ENCODE data around the gene MED15.
"Not testable (repeated sequence)": the region's sequence is repeated elsewhere in the genome, so short reads cannot be mapped to it uniquely, and the experiment has no call there.

The MED15 gene

GRCh38 chr22:20594038-20594437, 86.6 kb downstream of the MED15 start:
- not testable (repeated sequence) for H3K27ac ChIP-seq (ENCODE audit: low read depth, low read length); H3K27me3 ChIP-seq (ENCODE audit: control insufficient read depth, insufficient read depth, low read length); H3K4me1 ChIP-seq (ENCODE audit: control insufficient read depth, insufficient read depth, low read length); H3K36me3 ChIP-seq (ENCODE audit: control insufficient read depth, insufficient read depth, low read length); H3K4me3 ChIP-seq (ENCODE audit: low read length); H3K9ac ChIP-seq (ENCODE audit: low read length)

DNA sequence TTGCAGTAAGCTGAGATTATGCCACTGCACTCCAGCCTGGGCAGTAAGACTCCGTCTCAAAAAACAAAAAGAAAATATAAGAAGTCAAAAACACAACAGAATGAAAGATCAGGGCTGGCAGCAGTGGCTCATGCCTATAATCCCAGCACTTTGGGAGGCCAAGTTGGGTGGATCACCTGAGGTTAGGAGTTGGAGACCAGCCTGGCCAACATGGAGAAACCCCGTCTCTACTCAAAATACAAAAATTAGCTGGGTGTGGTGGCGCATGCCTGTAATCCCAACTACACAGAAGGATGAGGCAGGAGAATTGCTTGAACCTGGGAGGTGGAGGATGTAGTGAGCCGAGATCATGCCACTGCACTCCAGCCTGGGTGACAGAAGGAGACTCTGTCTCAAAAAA, 87.1 kb downstream of the MED15 start:
- not testable (repeated sequence) for H3K27me3 ChIP-seq (ENCODE audit: control insufficient read depth, insufficient read depth, low read length); H3K9ac ChIP-seq (ENCODE audit: low read length); H3K36me3 ChIP-seq (ENCODE audit: control insufficient read depth, insufficient read depth, low read length)

GRCh38 chr22:20595461-20595860, 88.1 kb downstream of the MED15 start:
- no peak overlapping the region for H3K27ac ChIP-seq (ENCODE audit: low read depth, low read length)
- H3K9ac ChIP-seq (ENCODE audit: low read length), result no peak overlapping the region
- H3K27me3 ChIP-seq (ENCODE audit: control insufficient read depth, insufficient read depth, low read length), result no peaks in the 10 kb centered on the region
- no peaks in the 10 kb centered on the region for H3K36me3 ChIP-seq (ENCODE audit: control insufficient read depth, insufficient read depth, low read length)
- no peaks in the 10 kb centered on the region for H3K4me1 ChIP-seq (ENCODE audit: control insufficient read depth, insufficient read depth, low read length)
- H3K4me3 ChIP-seq (ENCODE audit: low read length), result no peak overlapping the region

More for the DNA sequence above, 87.1 kb downstream of the MED15 start:
- H3K4me3 ChIP-seq (ENCODE audit: low read length); H3K27ac ChIP-seq (ENCODE audit: low read depth, low read length); H3K4me1 ChIP-seq (ENCODE audit: control insufficient read depth, insufficient read depth, low read length): not testable (repeated sequence)

GRCh38 chr22:20599117-20599516, 91.7 kb downstream of the MED15 start:
- no peak overlapping the region for H3K4me3 ChIP-seq (ENCODE audit: low read length)
- H3K9ac ChIP-seq (ENCODE audit: low read length), result no peak overlapping the region
- H3K36me3 ChIP-seq (ENCODE audit: control insufficient read depth, insufficient read depth, low read length), result no peaks in the 10 kb centered on the region
- no peaks in the 10 kb centered on the region for H3K4me1 ChIP-seq (ENCODE audit: control insufficient read depth, insufficient read depth, low read length)
- no peaks in the 10 kb centered on the region for H3K27me3 ChIP-seq (ENCODE audit: control insufficient read depth, insufficient read depth, low read length)
- no peak overlapping the region for H3K27ac ChIP-seq (ENCODE audit: low read depth, low read length)

DNA sequence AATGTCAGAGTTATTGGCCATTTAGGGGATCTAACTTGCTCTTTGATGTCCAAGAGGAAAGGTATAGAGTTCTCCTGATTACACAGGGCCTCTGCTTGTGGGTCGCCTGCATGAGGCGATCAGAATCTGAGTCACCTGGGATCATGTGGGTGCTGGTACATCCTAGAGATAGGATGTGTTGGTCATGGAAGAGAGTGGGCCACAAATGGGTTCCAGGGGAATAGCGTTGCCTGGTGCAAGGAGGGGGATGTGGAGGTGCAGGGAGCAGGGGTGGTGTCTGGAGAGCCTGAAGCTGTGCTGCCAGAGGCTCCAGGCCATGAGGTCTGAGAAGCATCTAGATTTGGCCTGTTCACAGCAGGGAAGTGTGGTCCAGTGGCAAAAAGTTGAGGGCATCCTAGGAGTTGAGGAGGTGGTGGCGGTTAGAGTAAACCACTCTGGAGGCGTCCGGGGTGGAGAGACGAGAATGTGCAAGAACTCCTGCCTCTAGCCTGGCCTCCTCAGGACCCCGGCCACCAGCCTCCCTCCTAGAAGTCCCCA, 92.8 kb downstream of the MED15 start:
- H3K36me3 ChIP-seq (ENCODE audit: control insufficient read depth, insufficient read depth, low read length), result no peaks in the 10 kb centered on the region
- H3K27me3 ChIP-seq (ENCODE audit: control insufficient read depth, insufficient read depth, low read length), result no peaks in the 10 kb centered on the region
- no peak overlapping the region for H3K9ac ChIP-seq (ENCODE audit: low read length)
- H3K4me1 ChIP-seq (ENCODE audit: control insufficient read depth, insufficient read depth, low read length), result no peaks in the 10 kb centered on the region
- H3K27ac ChIP-seq (ENCODE audit: low read depth, low read length), result no peak overlapping the region
- no peak overlapping the region for H3K4me3 ChIP-seq (ENCODE audit: low read length)

- Histone ChIP-seq H3K4me3 (ENCODE audit: low read length) (no peak overlapping the region), H3K4me1 (ENCODE audit: control insufficient read depth, insufficient read depth, low read length) (no peaks in the 10 kb centered on the region), H3K27ac (ENCODE audit: low read depth, low read length) (no peak overlapping the region), H3K36me3 (ENCODE audit: control insufficient read depth, insufficient read depth, low read length) (no peaks in the 10 kb centered on the region), H3K27me3 (ENCODE audit: control insufficient read depth, insufficient read depth, low read length) (no peaks in the 10 kb centered on the region), H3K9ac (ENCODE audit: low read length) (no peak overlapping the region)
Measured at GRCh38 chr22:20601308-20601707, 93.9 kb downstream of the MED15 start.

DNA sequence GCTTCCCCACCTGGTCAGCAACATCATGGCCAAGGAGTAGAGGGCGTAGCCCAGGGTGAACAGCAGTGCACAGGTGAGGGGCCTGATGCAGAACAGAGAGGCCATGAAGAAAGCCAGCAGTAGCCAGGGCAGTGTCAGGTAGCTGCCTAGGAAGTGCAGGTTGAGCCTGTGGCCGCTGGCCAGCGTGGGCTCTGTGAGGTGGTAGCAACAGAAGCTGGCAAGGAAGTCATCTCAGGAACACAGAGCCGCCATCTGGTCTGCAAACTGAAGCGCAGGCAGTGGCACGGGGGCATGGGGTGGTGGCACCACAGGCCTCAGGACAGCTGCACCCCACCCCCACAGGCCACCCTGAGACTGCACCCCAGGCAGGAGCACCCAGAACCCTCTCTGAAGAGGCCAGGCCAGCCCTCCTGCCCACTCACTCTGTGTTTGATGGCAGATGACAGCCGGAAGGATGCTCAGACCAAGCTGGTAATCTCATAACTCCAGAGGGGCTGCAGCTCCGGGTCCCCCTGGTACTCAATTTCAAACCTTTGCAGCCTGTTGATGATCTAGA, 95.3 kb downstream of the MED15 start:
- Histone ChIP-seq H3K4me1 (ENCODE audit: control insufficient read depth, insufficient read depth, low read length) (no peaks in the 10 kb centered on the region), H3K4me3 (ENCODE audit: low read length) (no peak overlapping the region), H3K27me3 (ENCODE audit: control insufficient read depth, insufficient read depth, low read length) (no peaks in the 10 kb centered on the region), H3K36me3 (ENCODE audit: control insufficient read depth, insufficient read depth, low read length) (no peaks in the 10 kb centered on the region), H3K9ac (ENCODE audit: low read length) (no peak overlapping the region), H3K27ac (ENCODE audit: low read depth, low read length) (no peak overlapping the region)

GRCh38 chr22:20604092-20604747, 96.8 kb downstream of the MED15 start:
- Histone ChIP-seq H3K4me1 (ENCODE audit: control insufficient read depth, insufficient read depth, low read length) (no peaks in the 10 kb centered on the region), H3K9ac (ENCODE audit: low read length) (no peak overlapping the region), H3K27ac (ENCODE audit: low read depth, low read length) (no peak overlapping the region), H3K27me3 (ENCODE audit: control insufficient read depth, insufficient read depth, low read length) (no peaks in the 10 kb centered on the region), H3K4me3 (ENCODE audit: low read length) (no peak overlapping the region), H3K36me3 (ENCODE audit: control insufficient read depth, insufficient read depth, low read length) (no peaks in the 10 kb centered on the region)

- H3K4me3 ChIP-seq (ENCODE audit: low read length), result no peak overlapping the region
- no peak overlapping the region for H3K27ac ChIP-seq (ENCODE audit: low read depth, low read length)
- H3K36me3 ChIP-seq (ENCODE audit: control insufficient read depth, insufficient read depth, low read length), result no peaks in the 10 kb centered on the region
- no peak overlapping the region for H3K9ac ChIP-seq (ENCODE audit: low read length)
- no peaks in the 10 kb centered on the region for H3K4me1 ChIP-seq (ENCODE audit: control insufficient read depth, insufficient read depth, low read length)
- no peaks in the 10 kb centered on the region for H3K27me3 ChIP-seq (ENCODE audit: control insufficient read depth, insufficient read depth, low read length)
Measured at GRCh38 chr22:20604776-20605221, 97.4 kb downstream of the MED15 start.

- no peaks in the 10 kb centered on the region for H3K4me1 ChIP-seq (ENCODE audit: control insufficient read depth, insufficient read depth, low read length)
- no peak overlapping the region for H3K9ac ChIP-seq (ENCODE audit: low read length)
- H3K4me3 ChIP-seq (ENCODE audit: low read length), result no peak overlapping the region
- H3K36me3 ChIP-seq (ENCODE audit: control insufficient read depth, insufficient read depth, low read length), result no peaks in the 10 kb centered on the region
- no peak overlapping the region for H3K27ac ChIP-seq (ENCODE audit: low read depth, low read length)
- no peaks in the 10 kb centered on the region for H3K27me3 ChIP-seq (ENCODE audit: control insufficient read depth, insufficient read depth, low read length)
Measured at GRCh38 chr22:20605328-20605727, 97.9 kb downstream of the MED15 start.

DNA sequence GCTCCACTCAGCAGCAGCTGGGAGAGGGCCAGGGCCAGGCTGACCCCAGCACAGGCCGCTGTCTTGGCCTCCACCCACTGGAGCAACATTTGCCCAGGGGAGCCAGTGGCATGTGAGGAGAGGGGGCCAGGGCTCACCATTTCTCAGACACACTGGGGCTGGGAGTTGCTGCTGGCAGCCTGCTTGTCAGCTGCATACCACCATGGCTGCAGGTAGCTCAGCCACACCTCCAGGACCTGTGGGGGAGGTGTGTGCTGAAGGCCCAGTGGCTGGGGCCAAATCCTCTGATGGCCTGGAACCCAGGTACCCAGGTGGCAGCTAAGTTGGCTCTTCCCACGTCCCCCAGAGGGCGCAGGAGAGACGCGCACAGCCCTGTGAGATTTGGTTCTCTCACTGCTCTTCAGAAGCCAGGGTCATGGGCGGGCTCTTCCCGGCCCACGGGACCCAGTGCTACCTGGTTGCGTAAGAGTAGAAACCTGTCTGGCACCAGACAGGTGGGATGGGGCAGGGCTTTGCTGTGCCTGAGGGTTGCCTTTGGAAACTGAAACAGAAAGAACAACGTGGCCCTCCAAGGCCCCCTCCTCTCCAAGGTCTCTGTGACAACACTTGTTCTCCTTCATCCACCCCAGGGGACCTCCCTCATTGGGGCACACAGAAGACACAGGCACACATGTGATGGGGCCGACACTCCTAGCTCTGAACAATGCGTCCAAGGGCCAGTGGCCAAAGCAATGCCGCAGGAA, 98.8 kb downstream of the MED15 start:
- no peaks in the 10 kb centered on the region for H3K4me1 ChIP-seq (ENCODE audit: control insufficient read depth, insufficient read depth, low read length)
- no peaks in the 10 kb centered on the region for H3K27me3 ChIP-seq (ENCODE audit: control insufficient read depth, insufficient read depth, low read length)
- H3K36me3 ChIP-seq (ENCODE audit: control insufficient read depth, insufficient read depth, low read length), result no peaks in the 10 kb centered on the region
- no peak overlapping the region for H3K9ac ChIP-seq (ENCODE audit: low read length)
- H3K4me3 ChIP-seq (ENCODE audit: low read length), result no peak overlapping the region
- H3K27ac ChIP-seq (ENCODE audit: low read depth, low read length), result no peak overlapping the region

DNA sequence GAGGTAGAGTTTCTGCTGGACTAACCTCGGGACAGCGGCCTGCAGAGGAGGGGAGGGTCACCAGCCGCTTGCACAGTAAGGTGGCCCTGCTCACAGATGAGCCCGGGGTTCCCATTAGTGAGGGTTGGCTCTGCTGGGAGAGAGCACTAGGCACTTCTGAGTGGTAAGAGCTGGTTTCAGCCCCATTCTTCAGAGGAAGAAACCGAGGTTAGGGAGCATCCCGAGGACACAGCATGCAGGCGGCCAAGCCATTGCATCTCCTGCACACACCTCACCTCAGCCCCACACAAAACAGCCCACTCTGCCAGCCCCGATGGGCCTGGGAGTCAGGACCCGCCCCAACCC, 99.3 kb downstream of the MED15 start:
- H3K27me3 ChIP-seq (ENCODE audit: control insufficient read depth, insufficient read depth, low read length), result no peaks in the 10 kb centered on the region
- no peak overlapping the region for H3K9ac ChIP-seq (ENCODE audit: low read length)
- no peaks in the 10 kb centered on the region for H3K36me3 ChIP-seq (ENCODE audit: control insufficient read depth, insufficient read depth, low read length)
- no peak overlapping the region for H3K4me3 ChIP-seq (ENCODE audit: low read length)
- H3K27ac ChIP-seq (ENCODE audit: low read depth, low read length), result no peak overlapping the region
- no peaks in the 10 kb centered on the region for H3K4me1 ChIP-seq (ENCODE audit: control insufficient read depth, insufficient read depth, low read length)
